CD4-positive, alpha-beta T cell (primary cell): ENCODE measurements around the gene TLCD3A. TPM values are rescaled to one million over a fixed set of nuclear protein-coding genes. Genes with fewer than 3 reads are reported as not detected.
A peak's percentile ranks its signal among the peaks of the same experiment; 100 is the strongest.

ENCODE experiments used
- ATAC-seq: fragments of 200-7000 bp; cut with Tn5 transposase; one replicate; pipeline ENCODE4 v1.10.0; 2022; ENCODE audit warnings: mild to moderate bottlenecking; ENCODE audit not compliant: poor library complexity
- CTCF ChIA-PET: fragments of 350-600 bp; sonication (Branson Sonifier 250); formaldehyde crosslinking; loops from one replicate; lab custom pipeline; 2021; ENCODE audit warnings: antibody characterized with exemption, inconsistent platforms; lab: Charles Lee
- POLR2A ChIA-PET: fragments of 350-600 bp; sonication (Branson Sonifier 250); formaldehyde crosslinking; loops from one replicate; lab custom pipeline; 2021; ENCODE audit warnings: antibody characterized with exemption, inconsistent platforms; lab: Charles Lee
- DNase-seq, 14 experiments: peaks; one replicate each; pipeline ENCODE4 v3.0.0-alpha.2; 2013 to 2020; ENCODE audit warnings: mixed read lengths in 2 of 14
- H3K27ac ChIP-seq, 2 donors: one replicate each; pipeline versions ENCODE4 v1.5.1 to v1.7.0; 2013; ENCODE audit warnings: low read length in 2 of 2, low read depth in 1 of 2, mild to moderate bottlenecking in 1 of 2
- H3K27me3 ChIP-seq, 2 experiments: 1 replicate in 1 of 2; 2 replicates in 1 of 2; pipeline versions ENCODE4 v1.6.1 to v1.7.0; 2013; ENCODE audit warnings: low read length in 2 of 2, control low read depth in 1 of 2, mild to moderate bottlenecking in 1 of 2, moderate library complexity in 1 of 2; ENCODE audit not compliant: insufficient read depth in 2 of 2, control insufficient read depth in 1 of 2
- H3K36me3 ChIP-seq: one replicate; pipeline ENCODE4 v1.6.1; 2013; ENCODE audit warnings: low read length, control low read depth; ENCODE audit not compliant: insufficient read depth
- H3K4me1 ChIP-seq: one replicate; pipeline ENCODE4 v1.6.1; 2013; ENCODE audit warnings: low read length, control low read depth; ENCODE audit not compliant: insufficient read depth
- H3K4me3 ChIP-seq: one replicate; pipeline ENCODE4 v1.5.1; 2013; ENCODE audit warnings: mild to moderate bottlenecking, low read length, moderate library complexity
- H3K9me3 ChIP-seq, 2 experiments: 1 replicate in 1 of 2; 2 replicates in 1 of 2; pipeline versions ENCODE4 v1.6.1 to v1.7.0; 2013; ENCODE audit warnings: low read length in 2 of 2, mild to moderate bottlenecking in 2 of 2, control low read depth in 1 of 2, moderate library complexity in 1 of 2; ENCODE audit not compliant: control insufficient read depth in 1 of 2, insufficient read depth in 1 of 2
- H3K27ac Mint-ChIP-seq: one replicate; pipeline ENCODE4 v1.8.0; 2020; ENCODE audit warnings: mixed read lengths
- H3K27me3 Mint-ChIP-seq: one replicate; pipeline ENCODE4 v1.8.0; 2021; ENCODE audit warnings: mixed read lengths
- H3K36me3 Mint-ChIP-seq: one replicate; pipeline ENCODE4 v1.8.0; 2021; ENCODE audit warnings: low read depth, mixed read lengths
- H3K4me1 Mint-ChIP-seq: one replicate; pipeline ENCODE4 v1.8.0; 2021; ENCODE audit warnings: low read depth, mixed read lengths
- H3K4me3 Mint-ChIP-seq: one replicate; pipeline ENCODE4 v1.8.0; 2020; ENCODE audit warnings: mild to moderate bottlenecking, mixed read lengths
- H3K9me3 Mint-ChIP-seq: one replicate; pipeline ENCODE4 v1.8.0; 2020; ENCODE audit warnings: mixed read lengths
- CTCF ChIP-seq: fragments of 200-600 bp; IDR thresholded peaks from one replicate; pipeline ENCODE4 v1.8.0; 2022; ENCODE audit warnings: antibody characterized with exemption, mild to moderate bottlenecking
- intact Hi-C, 2 experiments: fragments of 100-400 bp; cut with DNase I in 1 of 2; cut with micrococcal nuclease in 1 of 2; formaldehyde crosslinking; loops; one replicate each; pipeline versions ENCODE4 v1.15.1 to v1.9.0; 2023 to 2025; cut with DNase I, micrococcal nuclease
- total RNA-seq, 174 experiments: library from RNA in 2 of 174; stranded (reverse) in 2 of 174; gene quantifications; one replicate each; pipeline ENCODE4 v1.2.3 and lab custom pipeline; 2021 to 2026

The TLCD3A gene
- total RNA-seq, 2 experiments from 2014 or later: 0.63 to 0.75 TPM

- intact Hi-C loops: no loop called here
- POLR2A ChIA-PET: no interaction called here
- no peak for DNase-seq
- Mint-ChIP-seq H3K36me3 (peaks cover 57% of the 10 kb centered on the region), H3K27me3 (no peaks in the 10 kb centered on the region), H3K4me1 (peaks cover 32% of the 10 kb centered on the region), H3K9me3 (no peaks in the 10 kb centered on the region), H3K27ac (no peak overlapping the region), H3K4me3 (no peak overlapping the region)
- H3K27me3 ChIP-seq: no peaks in the 10 kb centered on the region
- CTCF ChIA-PET: no interaction called here
- H3K27ac ChIP-seq: no peak overlapping the region
- no peaks in the 10 kb centered on the region for H3K9me3 ChIP-seq
- peaks cover 12% of the 10 kb centered on the region for H3K36me3 ChIP-seq
- H3K4me1 ChIP-seq: peaks cover 6% of the 10 kb centered on the region
- no peak for ATAC-seq
- H3K4me3 ChIP-seq: no peak overlapping the region
- no peak for TF ChIP-seq CTCF
Measured at GRCh38 chr17:685006-685405, 47.4 kb upstream of the TLCD3A start.

GRCh38 chr17:688100-688989 lies 44.1 kb upstream of the TLCD3A start:
- no peak for TF ChIP-seq CTCF
- no peaks in the 10 kb centered on the region for H3K9me3 ChIP-seq
- peaks cover 78% of the 10 kb centered on the region for H3K36me3 Mint-ChIP-seq
- H3K36me3 ChIP-seq: peaks cover 33% of the 10 kb centered on the region
- DNase-seq: peak in 3 of 14 experiments; percentile 16 to 45 (median 40)
- H3K4me1 Mint-ChIP-seq: peaks cover 7% of the 10 kb centered on the region
- H3K4me3 Mint-ChIP-seq: no peak overlapping the region
- no peak overlapping the region for H3K27ac Mint-ChIP-seq
- no peak for ATAC-seq
- POLR2A ChIA-PET: interaction anchor here (1.3 kb wide), 1 partner anchor 276 kb away, joined by 3 read pairs; no protein-coding TSS in a partner anchor
- H3K4me3 ChIP-seq: no peak overlapping the region
- H3K27ac ChIP-seq: no peak overlapping the region
- H3K9me3 Mint-ChIP-seq: no peaks in the 10 kb centered on the region
- intact Hi-C loops: no loop called here
- no peaks in the 10 kb centered on the region for H3K4me1 ChIP-seq
- no peaks in the 10 kb centered on the region for H3K27me3 Mint-ChIP-seq
- CTCF ChIA-PET: interaction anchor here (0.9 to 1.5 kb wide), 4 partner anchors 10 to 276 kb away, joined by 3 to 5 read pairs (median 4); no protein-coding TSS in a partner anchor
- no peaks in the 10 kb centered on the region for H3K27me3 ChIP-seq

- TF ChIP-seq CTCF: no peak
- no peaks in the 10 kb centered on the region for H3K9me3 Mint-ChIP-seq
- H3K4me1 Mint-ChIP-seq: peaks cover 4% of the 10 kb centered on the region
- ChIA-PET CTCF (interaction anchor here (1.0 to 1.5 kb wide), 2 partner anchors 25 to 278 kb away, joined by 4 to 5 read pairs; partner anchors contain the start of gene VPS53), POLR2A (interaction anchor here (0.6 kb wide), 1 partner anchor 41 kb away, joined by 3 read pairs; no protein-coding TSS in a partner anchor)
- Histone ChIP-seq H3K36me3 (peaks cover 47% of the 10 kb centered on the region), H3K9me3 (no peaks in the 10 kb centered on the region), H3K4me1 (no peaks in the 10 kb centered on the region), H3K27ac (no peak overlapping the region), H3K27me3 (no peaks in the 10 kb centered on the region), H3K4me3 (no peak overlapping the region)
- H3K27me3 Mint-ChIP-seq: no peaks in the 10 kb centered on the region
- H3K36me3 Mint-ChIP-seq: peaks cover 82% of the 10 kb centered on the region
- no peak for DNase-seq
- no peak for ATAC-seq
- intact Hi-C loops: no loop called here
- H3K27ac Mint-ChIP-seq: no peak overlapping the region
- H3K4me3 Mint-ChIP-seq: no peak overlapping the region
Measured at GRCh38 chr17:689556-690275, 42.7 kb upstream of the TLCD3A start.
